ENCODE measurements around the gene PPM1L. TPM values are rescaled to one million over a fixed set of nuclear protein-coding genes. Genes with fewer than 3 reads are reported as not detected.

Gene PPM1L
- total RNA-seq, 1 experiment from 2014 or later, result 1.1 TPM

GRCh38 chr3:161070252-161070930 is 314.4 kb downstream of the PPM1L start:
- in situ Hi-C loops (cut with HindIII; ENCODE audit: low pct_unique_long_range_greater_than_20kb, low sequenced_read_pairs), result no loop called here
- no peak for DNase-seq (ENCODE audit: low read depth, low spot score)

DNA sequence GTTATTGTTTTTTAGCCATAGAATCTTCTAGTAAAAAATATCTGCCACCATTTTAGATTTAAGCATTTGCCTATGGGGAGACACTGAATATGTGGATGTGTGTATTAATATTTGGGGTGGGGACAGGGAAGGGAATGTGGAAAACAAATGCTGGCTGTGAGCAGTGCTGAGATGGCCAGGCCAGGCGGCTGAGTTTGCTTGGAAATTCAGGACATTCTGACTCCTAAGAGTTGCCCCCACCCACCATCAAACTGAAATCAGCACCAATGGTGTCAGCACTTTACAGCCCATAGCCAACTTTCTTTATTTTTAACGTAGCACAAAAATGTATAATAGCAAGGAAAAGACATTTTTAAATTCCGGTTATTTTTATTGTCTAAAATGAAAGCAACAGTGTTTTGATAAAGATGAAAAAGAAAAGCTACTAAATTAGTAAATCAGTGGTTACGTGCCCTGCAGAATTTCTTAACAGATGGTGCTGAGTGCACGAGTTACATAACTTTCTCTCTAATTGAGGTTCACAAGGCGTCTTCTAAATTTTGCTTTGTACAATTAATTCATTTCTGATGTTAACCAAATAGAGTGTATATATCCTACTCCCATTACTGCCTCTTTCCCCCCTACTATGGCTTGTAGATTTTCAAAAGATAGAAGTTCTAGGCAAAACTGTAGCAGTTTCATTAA is 315.1 kb downstream of the PPM1L start:
- no peak for DNase-seq (ENCODE audit: low read depth, low spot score)
- in situ Hi-C loops (cut with HindIII; ENCODE audit: low pct_unique_long_range_greater_than_20kb, low sequenced_read_pairs), result no loop called here

DNA sequence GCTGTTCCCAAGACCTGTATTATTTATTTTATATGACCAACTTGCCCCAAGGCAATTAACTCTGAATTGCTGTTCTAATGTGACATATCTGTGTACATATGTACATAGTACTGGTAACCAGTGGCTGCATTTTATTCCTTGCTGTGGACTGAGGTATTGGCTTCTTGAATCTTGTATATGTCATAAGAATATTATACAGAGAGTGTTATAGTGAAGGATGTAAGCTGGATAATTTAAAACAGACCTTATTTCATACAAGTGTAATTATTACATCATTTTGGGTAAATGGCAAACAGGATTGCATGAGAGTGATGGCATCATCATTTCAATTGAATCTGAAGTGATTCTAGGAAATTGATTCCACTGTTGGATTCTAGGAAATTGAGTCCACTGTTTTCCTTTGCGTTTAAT is 316.2 kb downstream of the PPM1L start:
- DNase-seq (ENCODE audit: low read depth, low spot score), result no peak
- in situ Hi-C loops (cut with HindIII; ENCODE audit: low pct_unique_long_range_greater_than_20kb, low sequenced_read_pairs), result no loop called here

GRCh38 chr3:161072751-161073150 is 316.7 kb downstream of the PPM1L start:
- in situ Hi-C loops (cut with HindIII; ENCODE audit: low pct_unique_long_range_greater_than_20kb, low sequenced_read_pairs), result no loop called here
- DNase-seq (ENCODE audit: low read depth, low spot score), result no peak

DNA sequence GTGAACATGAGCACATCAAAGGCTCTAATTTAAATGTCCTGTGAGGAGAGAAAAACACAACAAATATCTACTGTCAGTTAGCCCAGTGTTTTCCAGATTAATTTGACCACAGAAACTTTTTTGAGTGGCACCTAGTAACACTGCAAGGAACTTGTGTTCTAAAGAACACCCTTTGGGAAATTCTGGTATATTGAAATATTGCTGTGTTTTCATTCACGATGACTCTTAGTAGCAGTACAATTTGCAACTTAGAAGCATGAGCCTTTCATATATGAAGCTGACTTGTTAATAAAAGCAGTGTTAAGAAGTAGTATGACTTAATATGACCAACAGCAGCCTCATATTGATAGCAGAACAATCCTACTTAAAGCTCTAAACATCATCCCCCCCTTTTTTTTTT is 317.1 kb downstream of the PPM1L start:
- DNase-seq (ENCODE audit: low read depth, low spot score), result no peak
- in situ Hi-C loops (cut with HindIII; ENCODE audit: low pct_unique_long_range_greater_than_20kb, low sequenced_read_pairs), result no loop called here

DNA sequence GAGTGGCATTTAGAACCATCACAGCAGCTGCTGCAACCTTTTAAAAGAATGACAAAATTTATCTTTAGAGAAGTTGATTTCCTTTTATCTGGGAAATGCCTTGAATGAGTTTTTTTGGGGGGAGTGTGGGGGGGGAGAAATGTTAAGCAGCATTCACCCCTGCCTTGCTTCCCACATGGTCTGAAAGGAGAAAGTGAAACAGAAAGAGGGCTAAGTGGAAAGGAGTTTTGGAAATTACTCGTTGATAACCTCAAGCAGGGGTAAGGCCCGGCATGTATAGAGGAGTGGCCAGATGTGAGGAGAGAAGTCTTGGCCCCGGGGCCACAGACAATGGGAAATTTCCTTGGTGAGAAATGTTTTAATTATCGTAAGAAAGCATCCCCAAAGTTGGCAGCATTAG is 325.6 kb downstream of the PPM1L start:
- DNase-seq (ENCODE audit: low read depth, low spot score), result no peak
- in situ Hi-C loops (cut with HindIII; ENCODE audit: low pct_unique_long_range_greater_than_20kb, low sequenced_read_pairs), result no loop called here

- in situ Hi-C loops (cut with HindIII; ENCODE audit: low pct_unique_long_range_greater_than_20kb, low sequenced_read_pairs), result no loop called here
- DNase-seq (ENCODE audit: low read depth, low spot score), result no peak
Measured at GRCh38 chr3:161082063-161082462, 326.0 kb downstream of the PPM1L start.

- in situ Hi-C loops (cut with HindIII; ENCODE audit: low pct_unique_long_range_greater_than_20kb, low sequenced_read_pairs), result no loop called here
- DNase-seq (ENCODE audit: low read depth, low spot score), result no peak
Measured at GRCh38 chr3:161083131-161083530, 327.1 kb downstream of the PPM1L start.

DNA sequence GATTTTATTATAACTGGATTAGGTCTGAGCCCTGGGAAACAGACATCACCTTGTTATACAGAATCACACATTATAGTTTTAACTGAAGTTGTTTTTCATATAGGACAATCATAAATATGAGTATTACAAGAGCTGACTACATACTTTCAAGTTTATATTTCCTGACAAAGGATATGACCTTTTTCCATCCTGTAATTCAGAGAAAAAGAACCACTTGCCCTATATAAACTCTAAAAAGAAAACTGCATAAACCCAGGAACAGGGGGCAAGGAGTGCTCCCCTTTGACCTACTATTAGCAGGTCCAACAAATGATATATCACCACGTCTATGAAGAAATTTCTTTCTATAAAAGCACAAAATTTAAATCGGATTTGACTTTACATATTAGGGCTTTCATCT is 328.2 kb downstream of the PPM1L start:
- in situ Hi-C loops (cut with HindIII; ENCODE audit: low pct_unique_long_range_greater_than_20kb, low sequenced_read_pairs), result no loop called here
- DNase-seq (ENCODE audit: low read depth, low spot score), result no peak

DNA sequence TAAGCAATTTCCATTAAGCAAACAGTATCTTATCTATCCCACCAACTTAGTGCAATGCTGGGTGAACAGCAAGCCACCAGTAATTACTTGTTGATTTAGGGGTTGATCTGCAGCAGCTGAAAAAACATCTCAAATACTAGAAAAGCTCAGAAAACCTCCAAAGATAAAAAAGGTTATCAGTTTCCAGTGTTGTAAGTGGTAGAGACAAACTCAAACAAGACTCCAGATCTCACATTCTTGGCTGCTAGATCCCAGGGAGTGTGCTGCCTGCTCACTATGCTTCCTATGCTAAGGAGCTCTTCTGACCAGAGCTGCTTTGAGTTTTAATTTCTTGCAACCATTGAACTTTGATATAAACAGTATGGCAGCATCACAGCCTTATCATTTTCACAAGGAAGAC is 337.9 kb downstream of the PPM1L start:
- DNase-seq (ENCODE audit: low read depth, low spot score), result no peak
- in situ Hi-C loops (cut with HindIII; ENCODE audit: low pct_unique_long_range_greater_than_20kb, low sequenced_read_pairs), result no loop called here

GRCh38 chr3:161096771-161097367 is 340.8 kb downstream of the PPM1L start:
- in situ Hi-C loops (cut with HindIII; ENCODE audit: low pct_unique_long_range_greater_than_20kb, low sequenced_read_pairs), result no loop called here
- DNase-seq (ENCODE audit: low read depth, low spot score), result peak; percentile 20

- no peak for DNase-seq (ENCODE audit: low read depth, low spot score)
- in situ Hi-C loops (cut with HindIII; ENCODE audit: low pct_unique_long_range_greater_than_20kb, low sequenced_read_pairs), result no loop called here
Measured at GRCh38 chr3:161100994-161101393, 345.0 kb downstream of the PPM1L start.

GRCh38 chr3:161101609-161102008 is 345.6 kb downstream of the PPM1L start:
- no peak for DNase-seq (ENCODE audit: low read depth, low spot score)
- in situ Hi-C loops (cut with HindIII; ENCODE audit: low pct_unique_long_range_greater_than_20kb, low sequenced_read_pairs), result no loop called here

GRCh38 chr3:161103776-161104385 is 347.9 kb downstream of the PPM1L start:
- in situ Hi-C loops (cut with HindIII; ENCODE audit: low pct_unique_long_range_greater_than_20kb, low sequenced_read_pairs), result no loop called here
- DNase-seq (ENCODE audit: low read depth, low spot score), result no peak

- in situ Hi-C loops (cut with HindIII; ENCODE audit: low pct_unique_long_range_greater_than_20kb, low sequenced_read_pairs), result no loop called here
- no peak for DNase-seq (ENCODE audit: low read depth, low spot score)
Measured at GRCh38 chr3:161104561-161105551, 348.8 kb downstream of the PPM1L start, which contains the start of gene B3GALNT1. TSS of gene B3GALNT1 (minus strand) at chr3:161105349. CDS start at chr3:161086754, 18,595 bp downstream.

GRCh38 chr3:161107311-161107710 is 351.3 kb downstream of the PPM1L start:
- in situ Hi-C loops (cut with HindIII; ENCODE audit: low pct_unique_long_range_greater_than_20kb, low sequenced_read_pairs), result no loop called here
- no peak for DNase-seq (ENCODE audit: low read depth, low spot score)

DNA sequence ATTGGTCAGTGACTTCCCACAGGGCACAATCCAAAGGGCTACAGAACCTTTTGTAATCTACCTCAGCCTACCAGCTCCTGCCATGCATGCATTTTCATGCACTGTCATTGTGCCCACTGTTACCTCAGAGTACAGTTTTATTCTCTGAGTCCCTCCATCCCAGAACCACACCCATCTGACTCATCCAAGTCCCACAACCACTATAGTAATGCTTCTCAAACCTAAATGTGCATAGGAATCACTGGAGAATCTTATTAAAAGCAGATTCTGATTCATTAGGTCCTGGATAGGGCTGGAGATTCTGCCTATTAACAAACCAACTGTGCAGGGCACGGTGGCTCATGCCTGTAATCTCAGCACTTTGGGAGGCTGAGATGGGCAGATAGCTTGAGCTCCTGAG is 352.8 kb downstream of the PPM1L start:
- in situ Hi-C loops (cut with HindIII; ENCODE audit: low pct_unique_long_range_greater_than_20kb, low sequenced_read_pairs), result no loop called here
- no peak for DNase-seq (ENCODE audit: low read depth, low spot score)

Measured in SK-MEL-5 (cell line).